ENCODE results near the gene PALLD. TPM values are rescaled to one million over a fixed set of nuclear protein-coding genes. Genes with fewer than 3 reads are reported as not detected.

PALLD gene
- total RNA-seq, 4 donors from 2014 or later = 1,903 to 3,507 (median 2,130) TPM

GRCh38 chr4:168737806-168738172 is 240.9 kb downstream of the PALLD start:
- no peak for TF ChIP-seq EP300 (IDR thresholded peaks at IDR 0.05)
- TF ChIP-seq, protein P1, sequence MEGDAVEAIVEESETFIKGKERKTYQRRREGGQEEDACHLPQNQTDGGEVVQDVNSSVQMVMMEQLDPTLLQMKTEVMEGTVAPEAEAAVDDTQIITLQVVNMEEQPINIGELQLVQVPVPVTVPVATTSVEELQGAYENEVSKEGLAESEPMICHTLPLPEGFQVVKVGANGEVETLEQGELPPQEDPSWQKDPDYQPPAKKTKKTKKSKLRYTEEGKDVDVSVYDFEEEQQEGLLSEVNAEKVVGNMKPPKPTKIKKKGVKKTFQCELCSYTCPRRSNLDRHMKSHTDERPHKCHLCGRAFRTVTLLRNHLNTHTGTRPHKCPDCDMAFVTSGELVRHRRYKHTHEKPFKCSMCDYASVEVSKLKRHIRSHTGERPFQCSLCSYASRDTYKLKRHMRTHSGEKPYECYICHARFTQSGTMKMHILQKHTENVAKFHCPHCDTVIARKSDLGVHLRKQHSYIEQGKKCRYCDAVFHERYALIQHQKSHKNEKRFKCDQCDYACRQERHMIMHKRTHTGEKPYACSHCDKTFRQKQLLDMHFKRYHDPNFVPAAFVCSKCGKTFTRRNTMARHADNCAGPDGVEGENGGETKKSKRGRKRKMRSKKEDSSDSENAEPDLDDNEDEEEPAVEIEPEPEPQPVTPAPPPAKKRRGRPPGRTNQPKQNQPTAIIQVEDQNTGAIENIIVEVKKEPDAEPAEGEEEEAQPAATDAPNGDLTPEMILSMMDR (IDR thresholded peaks at IDR 0.05) = no peak
- no peak for TF ChIP-seq POLR2AphosphoS5 (IDR thresholded peaks at IDR 0.05)
- no peak for TF ChIP-seq POLR2A (IDR thresholded peaks at IDR 0.05; ENCODE audit: low read depth)
- H3K36me3 ChIP-seq = no peaks in the 10 kb centered on the region
- 90% methylated on average over 4 of the region's 4 CpGs for WGBS
- H3K27ac ChIP-seq (replicated peaks in 1 of 4) = no peak overlapping the region
- peaks cover 9 to 20% (median 15%) of the 10 kb centered on the region in 4 donors for H3K4me1 ChIP-seq
- H3K4me3 ChIP-seq = no peak overlapping the region
- H3K9me3 ChIP-seq = no peaks in the 10 kb centered on the region
- DNase-seq (ENCODE audit: extremely low spot score) = no peak
- no peaks in the 10 kb centered on the region for H3K27me3 ChIP-seq
- intact Hi-C loops (cut with DNase I) = no loop called here

DNA sequence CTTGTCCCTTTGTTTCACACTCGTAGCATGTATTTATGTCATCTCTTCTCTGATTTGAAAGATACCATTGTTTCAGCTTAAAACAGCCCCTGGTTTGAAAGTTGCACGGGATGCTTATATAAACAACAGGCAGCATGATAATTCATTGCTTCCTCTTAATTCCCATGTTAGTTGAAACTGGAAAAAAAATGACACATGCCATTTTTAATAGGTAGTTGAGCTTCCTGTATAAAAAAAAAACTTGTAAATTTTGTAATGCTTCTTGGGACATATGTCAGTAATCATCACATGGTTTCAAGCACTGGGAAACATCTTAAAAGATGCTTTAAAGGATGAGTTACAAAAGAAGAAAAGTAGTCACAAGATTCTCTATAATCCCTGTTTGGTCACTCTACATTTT is 243.0 kb downstream of the PALLD start:
- H3K27ac ChIP-seq (replicated peaks in 1 of 4) = no peak overlapping the region
- no peak for DNase-seq (ENCODE audit: extremely low spot score)
- 57% methylated on average over 2 of the region's 2 CpGs for WGBS
- H3K27me3 ChIP-seq = no peaks in the 10 kb centered on the region
- H3K4me3 ChIP-seq = no peak overlapping the region
- no peak for TF ChIP-seq POLR2AphosphoS5 (IDR thresholded peaks at IDR 0.05)
- TF ChIP-seq EP300 (IDR thresholded peaks at IDR 0.05) = no peak
- TF ChIP-seq, protein P1 (IDR thresholded peaks at IDR 0.05) = no peak
- no peak for TF ChIP-seq POLR2A (IDR thresholded peaks at IDR 0.05; ENCODE audit: low read depth)
- intact Hi-C loops (cut with DNase I) = no loop called here
- peaks cover 12 to 18% (median 14%) of the 10 kb centered on the region in 4 donors for H3K4me1 ChIP-seq
- H3K9me3 ChIP-seq = no peaks in the 10 kb centered on the region
- H3K36me3 ChIP-seq = no peaks in the 10 kb centered on the region

DNA sequence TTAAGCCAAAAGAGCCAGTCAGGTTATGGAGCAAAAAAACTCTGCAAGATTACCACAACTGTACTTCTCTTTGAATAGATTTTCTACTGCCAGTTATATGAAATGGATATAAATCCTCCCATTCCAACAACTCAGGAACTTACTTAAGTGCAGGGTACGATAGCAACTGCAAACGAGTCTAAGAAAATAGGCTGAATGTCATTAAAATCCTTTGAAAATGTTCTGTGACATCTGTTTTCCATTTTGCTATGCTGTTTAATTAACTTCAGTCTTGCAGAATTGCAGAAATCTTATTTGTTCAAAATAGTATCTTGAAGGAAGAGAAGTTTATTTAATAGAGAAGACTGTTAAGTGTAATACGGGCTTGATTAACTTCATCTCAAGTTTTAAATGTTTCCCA is 243.8 kb downstream of the PALLD start:
- no peaks in the 10 kb centered on the region for H3K9me3 ChIP-seq
- intact Hi-C loops (cut with DNase I) = no loop called here
- 80% methylated on average over 3 of the region's 3 CpGs for WGBS
- H3K27ac ChIP-seq (replicated peaks in 1 of 4) = no peak overlapping the region
- no peaks in the 10 kb centered on the region for H3K27me3 ChIP-seq
- no peak for DNase-seq (ENCODE audit: extremely low spot score)
- no peak for TF ChIP-seq EP300 (IDR thresholded peaks at IDR 0.05)
- no peak for TF ChIP-seq POLR2AphosphoS5 (IDR thresholded peaks at IDR 0.05)
- TF ChIP-seq, protein P1 (IDR thresholded peaks at IDR 0.05) = no peak
- no peak for TF ChIP-seq POLR2A (IDR thresholded peaks at IDR 0.05; ENCODE audit: low read depth)
- H3K36me3 ChIP-seq = no peaks in the 10 kb centered on the region
- no peak overlapping the region for H3K4me3 ChIP-seq
- H3K4me1 ChIP-seq = peaks cover 4 to 11% (median 6%) of the 10 kb centered on the region in 4 donors

GRCh38 chr4:168741281-168742173 is 244.7 kb downstream of the PALLD start:
- no peak for DNase-seq (ENCODE audit: extremely low spot score)
- WGBS = 88% methylated on average over 11 of the region's 11 CpGs
- Histone ChIP-seq H3K9me3 (no peaks in the 10 kb centered on the region), H3K36me3 (no peaks in the 10 kb centered on the region), H3K27me3 (no peaks in the 10 kb centered on the region), H3K4me3 (no peak overlapping the region), H3K27ac (replicated peaks in 1 of 4) (no peak overlapping the region), H3K4me1 (peaks cover 0 to 9% (median 2%) of the 10 kb centered on the region in 4 donors)
- TF ChIP-seq EP300 (IDR thresholded peaks at IDR 0.05) (no peak), POLR2AphosphoS5 (IDR thresholded peaks at IDR 0.05) (no peak), POLR2A (IDR thresholded peaks at IDR 0.05; ENCODE audit: low read depth) (no peak)
- TF ChIP-seq, protein P1 (IDR thresholded peaks at IDR 0.05) = no peak
- intact Hi-C loops (cut with DNase I) = no loop called here
